ENCODE measurements around the gene CACNA1A.
A peak's percentile ranks its signal among the peaks of the same experiment; 100 is the strongest.

The CACNA1A gene

GRCh38 chr19:13282486-13283065, 223.7 kb downstream of the CACNA1A start:
- DNase-seq (ENCODE audit: insufficient read length) (no peak), FAIRE-seq (no peak)
- no peak for TF ChIP-seq POLR2AphosphoS5 (IDR thresholded peaks at IDR 0.05; ENCODE audit: low read depth, low read length)
- TF ChIP-seq TAF1 (IDR thresholded peaks at IDR 0.05; ENCODE audit: borderline replicate concordance, low read depth, low read length), result no peak
- TF ChIP-seq POLR2A (IDR thresholded peaks at IDR 0.05; ENCODE audit: low read depth, low read length), result no peak

- TF ChIP-seq POLR2A (IDR thresholded peaks at IDR 0.05; ENCODE audit: low read depth, low read length) (no peak), POLR2AphosphoS5 (IDR thresholded peaks at IDR 0.05; ENCODE audit: low read depth, low read length) (no peak), TAF1 (IDR thresholded peaks at IDR 0.05; ENCODE audit: borderline replicate concordance, low read depth, low read length) (no peak)
- DNase-seq (ENCODE audit: insufficient read length) (no peak), FAIRE-seq (no peak)
Measured at GRCh38 chr19:13281567-13282291, 224.6 kb downstream of the CACNA1A start.

- FAIRE-seq (peak; percentile 96), DNase-seq (ENCODE audit: insufficient read length) (peak; percentile 43)
- TF ChIP-seq POLR2AphosphoS5 (IDR thresholded peaks at IDR 0.05; ENCODE audit: low read depth, low read length) (no peak), TAF1 (IDR thresholded peaks at IDR 0.05; ENCODE audit: borderline replicate concordance, low read depth, low read length) (no peak), POLR2A (IDR thresholded peaks at IDR 0.05; ENCODE audit: low read depth, low read length) (no peak)
Measured at GRCh38 chr19:13277104-13277809, 229.0 kb downstream of the CACNA1A start.

- TF ChIP-seq POLR2AphosphoS5 (IDR thresholded peaks at IDR 0.05; ENCODE audit: low read depth, low read length) (peak; percentile 61), POLR2A (IDR thresholded peaks at IDR 0.05; ENCODE audit: low read depth, low read length) (peak; percentile 65), TAF1 (IDR thresholded peaks at IDR 0.05; ENCODE audit: borderline replicate concordance, low read depth, low read length) (no peak)
- FAIRE-seq (peak; percentile 79), DNase-seq (ENCODE audit: insufficient read length) (no peak)
Measured at GRCh38 chr19:13275016-13275722, 231.1 kb downstream of the CACNA1A start.

GRCh38 chr19:13270514-13271105, 235.7 kb downstream of the CACNA1A start:
- DNase-seq (ENCODE audit: insufficient read length), result no peak
- FAIRE-seq, result no peak

GRCh38 chr19:13269348-13269747, 236.9 kb downstream of the CACNA1A start:
- DNase-seq (ENCODE audit: insufficient read length) (no peak), FAIRE-seq (no peak)
- TF ChIP-seq TAF1 (IDR thresholded peaks at IDR 0.05; ENCODE audit: borderline replicate concordance, low read depth, low read length), result no peak
- no peak for TF ChIP-seq POLR2AphosphoS5 (IDR thresholded peaks at IDR 0.05; ENCODE audit: low read depth, low read length)

More at GRCh38 chr19:13270514-13271105, 235.7 kb downstream of the CACNA1A start:
- TF ChIP-seq POLR2AphosphoS5 (IDR thresholded peaks at IDR 0.05; ENCODE audit: low read depth, low read length) (no peak), TAF1 (IDR thresholded peaks at IDR 0.05; ENCODE audit: borderline replicate concordance, low read depth, low read length) (no peak), POLR2A (IDR thresholded peaks at IDR 0.05; ENCODE audit: low read depth, low read length) (no peak)

GRCh38 chr19:13267889-13268288, 238.4 kb downstream of the CACNA1A start:
- FAIRE-seq, result no peak
- TF ChIP-seq POLR2A (IDR thresholded peaks at IDR 0.05; ENCODE audit: low read depth, low read length) (no peak), TAF1 (IDR thresholded peaks at IDR 0.05; ENCODE audit: borderline replicate concordance, low read depth, low read length) (no peak), POLR2AphosphoS5 (IDR thresholded peaks at IDR 0.05; ENCODE audit: low read depth, low read length) (no peak)
- DNase-seq (ENCODE audit: insufficient read length), result no peak

- FAIRE-seq (no peak), DNase-seq (ENCODE audit: insufficient read length) (no peak)
- TF ChIP-seq POLR2A (IDR thresholded peaks at IDR 0.05; ENCODE audit: low read depth, low read length) (no peak), TAF1 (IDR thresholded peaks at IDR 0.05; ENCODE audit: borderline replicate concordance, low read depth, low read length) (no peak)
Measured at GRCh38 chr19:13267131-13267530, 239.1 kb downstream of the CACNA1A start.

GRCh38 chr19:13262450-13262849, 243.8 kb downstream of the CACNA1A start:
- DNase-seq (ENCODE audit: insufficient read length) (no peak), FAIRE-seq (peak; percentile 82)
- no peak for TF ChIP-seq POLR2A (IDR thresholded peaks at IDR 0.05; ENCODE audit: low read depth, low read length)
- no peak for TF ChIP-seq TAF1 (IDR thresholded peaks at IDR 0.05; ENCODE audit: borderline replicate concordance, low read depth, low read length)
- TF ChIP-seq POLR2AphosphoS5 (IDR thresholded peaks at IDR 0.05; ENCODE audit: low read depth, low read length), result no peak

- FAIRE-seq (peak; percentile 87), DNase-seq (ENCODE audit: insufficient read length) (peak; percentile 61)
Measured at GRCh38 chr19:13260883-13261653, 245.2 kb downstream of the CACNA1A start.

More at GRCh38 chr19:13260883-13261653, 245.2 kb downstream of the CACNA1A start:
- peak; percentile 64; the same call in 1 of the 2 replicates for TF ChIP-seq POLR2A (IDR thresholded peaks at IDR 0.05; ENCODE audit: low read depth, low read length)
- no peak; the same call in 1 of the 2 replicates for TF ChIP-seq POLR2AphosphoS5 (IDR thresholded peaks at IDR 0.05; ENCODE audit: low read depth, low read length)
